ENCODE data around the gene AMBN.

DNA sequence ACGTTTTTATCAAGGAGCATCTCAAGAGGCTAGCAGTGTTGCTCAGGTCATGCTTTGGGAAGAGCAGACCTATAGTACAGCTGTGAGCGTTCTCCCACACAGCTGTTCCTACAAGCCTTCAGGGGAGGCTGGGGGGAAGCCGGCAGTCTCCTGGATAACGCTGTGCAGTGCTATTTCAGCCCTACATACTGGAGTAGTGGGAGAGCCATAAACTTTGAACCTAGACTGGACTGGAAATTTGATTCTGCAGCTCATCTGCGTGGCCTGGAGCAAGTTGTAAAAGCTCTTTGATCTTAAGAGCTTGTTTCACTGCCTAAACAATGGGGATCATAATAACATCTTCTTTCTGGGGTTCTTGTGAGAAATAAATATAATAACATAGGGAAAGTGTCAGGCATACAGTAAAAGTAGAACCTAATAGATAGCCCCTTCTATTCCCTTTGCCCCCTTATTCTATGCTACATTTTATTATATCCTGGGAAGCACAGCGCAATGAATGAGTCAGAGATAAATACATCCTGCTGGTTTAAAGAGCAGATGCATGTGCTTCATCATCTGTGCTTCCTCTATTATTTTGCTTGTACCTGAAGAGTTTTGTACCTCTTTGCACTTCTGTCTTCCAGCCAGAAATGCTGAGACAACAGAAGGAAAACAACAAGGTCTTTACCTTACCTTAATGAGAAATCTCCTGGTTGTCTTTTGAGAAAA lies 14.7 kb upstream of the AMBN start:
- TF ChIP-seq CTCF (IDR thresholded peaks at IDR 0.05; ENCODE audit: borderline replicate concordance, extremely low read depth, low read length, poor library complexity, severe bottlenecking) (no peak), EZH2 (IDR thresholded peaks at IDR 0.05; ENCODE audit: borderline replicate concordance, low read depth, low read length, severe bottlenecking) (no peak)
